HG03095 (cell line): ENCODE data around the gene MGAT4C.

Experiments used
- ATAC-seq: cut with Tn5 transposase; IDR thresholded peaks from one replicate; pipeline ENCODE4 v1.9.1; 2021; ENCODE audit warnings: moderate library complexity; ENCODE audit not compliant: unreplicated experiment

Gene MGAT4C

GRCh38 chr12:85993746-85994145 is 262.4 kb downstream of the MGAT4C start:
- ATAC-seq = no peak

GRCh38 chr12:85985996-85986395 is 270.2 kb downstream of the MGAT4C start:
- ATAC-seq = no peak

GRCh38 chr12:85983601-85984000 is 272.6 kb downstream of the MGAT4C start:
- ATAC-seq = no peak

- no peak for ATAC-seq
Measured at GRCh38 chr12:85979641-85980040, 276.6 kb downstream of the MGAT4C start.

- ATAC-seq = no peak
Measured at GRCh38 chr12:85975716-85976115, 280.5 kb downstream of the MGAT4C start.

- ATAC-seq = no peak
Measured at GRCh38 chr12:85971800-85972199, 284.4 kb downstream of the MGAT4C start.

GRCh38 chr12:85968606-85969005 is 287.6 kb downstream of the MGAT4C start:
- no peak for ATAC-seq

- no peak for ATAC-seq
Measured at GRCh38 chr12:85963326-85963725, 292.9 kb downstream of the MGAT4C start.

GRCh38 chr12:85956081-85956480 is 300.1 kb downstream of the MGAT4C start:
- no peak for ATAC-seq

GRCh38 chr12:85955127-85955526 is 301.1 kb downstream of the MGAT4C start:
- no peak for ATAC-seq

GRCh38 chr12:85951823-85952222 is 304.4 kb downstream of the MGAT4C start:
- no peak for ATAC-seq

- no peak for ATAC-seq
Measured at GRCh38 chr12:85949253-85949652, 306.9 kb downstream of the MGAT4C start.

GRCh38 chr12:85948340-85948739 is 307.9 kb downstream of the MGAT4C start:
- ATAC-seq = no peak

GRCh38 chr12:85947286-85947685 is 308.9 kb downstream of the MGAT4C start:
- no peak for ATAC-seq

GRCh38 chr12:85946375-85946774 is 309.8 kb downstream of the MGAT4C start:
- ATAC-seq = no peak

GRCh38 chr12:85927166-85927565 is 329.0 kb downstream of the MGAT4C start:
- no peak for ATAC-seq

- ATAC-seq = no peak
Measured at GRCh38 chr12:85923767-85924331, 332.3 kb downstream of the MGAT4C start.

- ATAC-seq = peak; percentile 69
Measured at GRCh38 chr12:85920324-85920947, 335.8 kb downstream of the MGAT4C start.
